Activated gamma-delta T cell (primary cell): ENCODE measurements around the gene IL23A.
"Not testable (repeated sequence)": the region's sequence is repeated elsewhere in the genome, so short reads cannot be mapped to it uniquely, and the experiment has no call there.

Experiments used
- DNase-seq: peaks from one replicate; lab custom pipeline; 2025; lab: John Stamatoyannopoulos, UW

Gene IL23A

DNA sequence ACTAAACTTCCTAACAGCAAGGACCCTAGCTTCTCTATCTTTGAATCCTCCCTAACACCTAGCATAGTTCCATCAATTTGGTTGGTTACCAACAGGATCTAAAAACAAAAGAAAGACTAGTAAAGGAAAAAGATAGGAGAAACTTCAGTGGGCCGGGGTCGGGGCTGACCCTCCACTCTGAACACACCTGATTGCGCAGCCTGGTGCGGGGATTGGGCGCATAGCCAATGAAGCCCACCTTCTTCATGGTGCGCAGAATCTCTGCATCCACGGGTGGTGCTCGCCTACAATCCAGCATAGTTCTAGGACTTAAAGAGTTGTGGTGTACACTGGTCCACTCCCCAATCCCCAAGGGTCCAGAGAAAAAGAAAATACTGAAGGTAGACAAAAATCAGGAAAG is 12.6 kb upstream of the IL23A start:
- no peak for DNase-seq

DNA sequence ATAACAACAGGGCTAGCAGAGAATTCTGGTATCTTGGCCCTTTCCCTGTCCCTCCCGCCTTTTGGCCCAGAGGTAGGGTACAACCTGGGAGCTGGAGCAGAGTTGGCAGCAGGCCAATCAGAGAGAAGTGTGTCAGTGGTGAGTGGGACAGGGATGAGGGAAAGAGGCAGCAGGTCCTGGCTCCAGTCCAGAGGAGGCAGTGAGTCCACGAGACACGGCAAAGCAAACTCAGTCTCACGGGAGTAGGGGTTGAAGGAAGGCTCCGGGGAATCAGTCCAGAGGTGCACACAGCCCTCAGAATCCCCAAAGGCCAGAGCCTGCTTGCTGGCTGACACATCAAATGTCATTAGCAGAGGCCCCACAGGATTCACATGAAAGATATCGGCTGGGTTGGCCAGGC is 12.2 kb upstream of the IL23A start:
- DNase-seq, result no peak

DNA sequence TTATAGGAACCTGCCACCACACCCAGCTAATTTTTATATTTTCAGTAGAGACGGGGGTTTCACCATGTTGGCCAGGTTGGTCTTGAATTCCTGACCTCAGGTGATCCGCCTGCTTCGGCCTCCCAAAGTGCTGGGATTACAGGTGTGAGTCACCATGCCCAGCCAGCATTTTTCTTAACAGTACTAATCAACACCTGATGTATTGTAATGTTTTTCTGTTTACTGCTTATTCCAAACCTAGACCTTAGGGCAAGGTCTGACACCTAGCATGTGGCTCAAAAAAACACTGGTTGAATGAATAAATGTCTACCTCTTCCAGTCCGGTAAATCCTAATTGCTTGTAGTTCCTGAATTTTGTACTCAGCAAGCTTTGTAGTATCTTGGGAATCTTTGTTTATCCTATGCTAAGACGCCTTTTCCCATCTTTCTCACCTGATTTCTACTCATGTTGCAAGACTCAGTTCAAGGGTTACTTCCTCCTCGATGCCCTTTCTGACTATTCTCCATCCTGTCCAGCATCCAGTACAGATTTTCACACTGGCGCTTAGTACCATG is 7.7 kb upstream of the IL23A start:
- DNase-seq, result no peak

DNA sequence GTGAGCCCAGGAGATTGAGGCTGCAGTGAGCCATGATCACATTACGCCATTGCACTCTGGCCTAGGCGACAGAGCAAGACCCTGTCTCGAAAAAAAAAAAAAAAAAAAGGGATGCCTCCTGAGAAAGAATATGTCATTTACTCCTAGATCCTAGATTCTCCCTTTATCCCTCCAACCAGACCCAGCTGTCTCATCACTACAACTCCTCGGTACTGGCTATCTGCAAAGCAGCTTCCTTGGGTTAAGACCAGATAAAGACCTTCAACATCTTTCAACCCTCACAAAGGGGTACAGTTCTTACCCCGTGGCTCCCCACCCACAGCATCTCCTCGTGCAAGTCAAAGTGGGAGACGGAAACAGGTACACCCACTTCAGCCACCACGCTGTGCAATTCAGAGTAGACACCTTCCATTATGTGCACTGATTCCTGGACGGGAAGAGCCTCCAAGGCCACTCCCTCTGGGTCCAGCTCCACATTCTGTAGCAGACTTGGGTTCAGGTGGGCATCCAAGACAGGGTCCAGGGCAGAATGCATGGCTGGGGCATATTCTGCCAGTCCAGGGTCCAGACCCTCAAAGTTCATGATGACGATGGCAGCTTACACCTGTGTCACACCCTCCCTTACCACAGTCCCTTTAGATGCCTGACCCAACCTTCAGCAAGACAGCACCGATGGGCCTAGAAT is 6.0 kb upstream of the IL23A start:
- no peak for DNase-seq

DNA sequence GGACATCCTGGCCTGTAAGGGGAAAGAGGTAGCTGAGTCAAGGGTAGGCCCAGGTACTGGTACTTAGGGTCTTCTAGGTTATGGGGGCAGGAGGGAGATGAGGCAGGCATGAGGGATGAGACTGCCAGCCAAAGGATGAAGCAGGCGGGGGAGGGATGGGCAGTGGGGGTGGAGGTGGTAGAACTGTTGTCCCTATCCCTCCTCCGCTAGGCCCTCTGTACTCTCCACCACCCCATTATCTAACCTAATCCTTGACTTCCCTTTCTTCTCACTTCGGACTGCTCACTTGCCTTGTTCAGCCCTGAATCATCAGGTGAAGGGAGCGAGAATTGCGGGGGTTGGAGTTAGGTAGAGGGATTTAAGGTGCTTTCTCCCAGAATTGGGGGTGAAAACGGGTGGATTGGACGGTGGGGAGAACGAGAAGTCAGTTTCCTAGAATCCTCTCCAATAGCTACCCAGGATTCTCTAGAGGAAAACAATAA is 5.4 kb upstream of the IL23A start:
- DNase-seq, result no peak

DNA sequence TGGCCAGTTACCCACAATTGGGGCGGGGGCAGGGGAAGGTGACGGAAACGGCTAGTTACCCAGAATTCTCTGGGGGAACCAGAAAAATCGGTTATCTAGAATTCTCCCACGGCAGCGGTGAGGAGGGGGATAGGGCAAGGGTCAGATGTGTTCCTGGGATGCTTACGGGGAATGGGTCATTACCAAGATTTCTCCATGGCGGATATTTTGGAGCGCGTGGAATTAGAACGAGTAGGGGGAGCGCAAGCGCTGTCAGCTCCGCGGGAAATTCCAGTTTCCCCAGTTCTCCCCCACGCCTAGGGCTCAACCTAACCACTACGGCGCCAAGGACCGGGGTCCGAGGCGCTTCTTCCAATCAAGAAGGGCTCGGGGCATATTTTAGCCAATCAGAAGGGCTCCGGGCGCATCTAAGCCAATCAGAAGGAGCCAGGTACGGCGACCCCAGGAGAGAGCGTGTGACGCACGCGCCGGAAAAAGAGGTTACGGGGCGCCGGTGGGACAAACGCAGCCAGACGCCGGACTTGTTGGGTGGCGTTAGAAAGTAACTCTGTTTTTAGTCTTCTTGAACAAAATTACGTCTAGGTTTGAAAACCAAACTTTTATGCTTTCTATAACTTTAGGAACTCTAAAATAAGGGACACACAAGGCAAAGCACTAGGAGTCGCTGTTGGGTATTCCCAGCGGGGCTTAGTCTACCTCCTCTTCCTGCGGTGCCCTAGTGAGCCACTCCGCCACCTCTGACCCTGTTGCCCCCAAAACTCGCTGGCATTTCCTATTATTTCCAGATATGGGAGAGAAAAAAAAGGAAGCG is 4.8 kb upstream of the IL23A start, which contains the start of gene PAN2:
Gene PAN2 (minus strand): TSS at position 322 of the 811 bp plus-strand sequence. CDS start 906 bp downstream, outside the sequence.
- peak; percentile 80 for DNase-seq

DNA sequence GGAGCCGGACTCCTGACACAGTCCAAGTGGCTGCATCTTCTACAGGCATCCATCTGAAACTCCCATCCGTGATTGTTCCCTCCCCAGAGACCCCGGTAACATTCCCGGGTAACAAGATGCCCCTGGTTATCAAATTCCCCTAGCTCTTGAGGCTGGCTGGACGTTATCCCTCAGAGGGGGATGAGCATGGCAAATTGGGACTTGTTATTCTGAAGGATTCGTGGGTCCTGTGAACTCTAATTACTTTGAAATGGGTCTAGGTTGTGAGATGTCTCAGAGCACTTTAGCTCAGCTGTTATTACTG is 4.2 kb upstream of the IL23A start:
- no peak for DNase-seq

DNA sequence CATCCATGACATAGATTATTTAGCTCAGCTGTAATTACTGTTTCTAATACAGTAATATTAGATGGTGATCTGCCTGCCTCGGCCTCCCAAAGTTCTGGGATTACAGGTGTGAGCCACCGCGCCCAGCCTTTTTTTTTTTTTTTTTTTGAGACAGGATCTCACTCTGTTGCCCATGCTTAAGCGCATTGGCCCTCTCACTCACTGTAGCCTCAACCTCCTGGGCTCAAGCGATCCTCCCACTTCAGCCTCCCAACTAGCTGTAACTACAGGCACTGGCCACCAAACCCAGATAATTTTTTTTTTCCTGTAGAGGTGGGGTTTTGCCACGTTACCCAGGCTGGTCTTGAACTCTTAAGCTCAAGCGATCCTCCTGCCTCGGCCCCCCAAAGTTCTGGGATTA is 3.2 kb upstream of the IL23A start:
- DNase-seq, result not testable (repeated sequence)

DNA sequence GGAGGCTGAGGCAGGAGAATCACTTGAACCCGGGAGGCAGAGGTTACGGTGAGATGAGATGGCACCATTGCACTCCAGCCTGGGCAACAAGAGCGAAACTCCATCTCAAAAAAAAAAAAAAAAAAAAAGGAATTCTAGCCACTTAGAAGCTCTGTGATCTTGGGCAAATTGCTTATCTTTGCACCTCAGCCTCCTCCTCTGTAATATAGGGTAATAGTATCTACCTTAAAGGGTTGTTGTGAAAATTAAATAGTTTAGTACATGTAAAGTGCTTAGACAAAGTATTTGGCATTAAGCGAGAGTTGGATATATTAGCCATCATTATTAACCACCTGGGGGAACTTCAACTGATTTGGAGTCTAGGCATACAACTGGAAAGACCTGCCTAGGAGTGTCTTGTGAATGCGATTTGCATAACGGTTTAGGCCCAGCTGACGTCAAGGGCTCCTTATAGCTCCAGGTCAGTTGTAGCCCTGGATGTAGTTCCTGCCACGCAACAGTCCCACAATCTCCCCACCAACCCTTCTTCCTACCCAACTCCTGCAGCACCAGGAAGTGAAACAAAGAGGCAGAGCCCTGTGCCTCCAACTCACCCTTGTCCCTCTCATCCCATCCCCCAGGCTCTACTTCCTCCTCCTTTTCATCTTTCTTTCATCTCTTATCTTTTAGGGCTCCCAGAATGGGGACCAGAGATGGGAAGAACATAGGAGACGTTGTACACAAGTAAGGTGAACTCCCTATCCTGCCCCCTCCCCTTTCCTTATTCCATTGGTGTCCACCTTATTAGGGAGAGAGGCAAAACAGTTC is 2.1 kb upstream of the IL23A start:
- no peak for DNase-seq

DNA sequence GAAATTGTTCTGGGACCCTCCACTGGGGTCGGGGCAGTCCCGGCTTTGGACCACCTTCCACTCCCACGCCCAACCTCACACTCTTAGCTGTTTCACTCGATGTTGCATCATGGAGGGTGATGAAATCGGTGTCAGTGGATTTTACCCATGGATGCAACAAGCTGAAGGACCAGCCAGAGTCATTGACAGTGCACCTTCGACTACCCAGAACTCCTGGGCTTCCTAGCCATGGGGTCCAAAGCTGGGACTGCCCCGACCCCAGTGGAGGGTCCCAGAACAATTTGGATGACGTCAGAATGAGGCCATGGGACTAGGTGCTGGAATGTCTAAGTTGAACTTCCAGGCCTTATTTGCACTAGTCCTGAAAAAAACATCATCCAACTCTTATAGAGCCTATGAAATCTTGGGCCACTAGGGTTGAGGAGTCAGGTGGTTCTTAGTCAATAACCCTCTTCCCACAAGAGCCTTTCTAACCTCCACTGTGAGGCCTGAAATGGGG is 882 bp upstream of the IL23A start:
- no peak for DNase-seq

DNA sequence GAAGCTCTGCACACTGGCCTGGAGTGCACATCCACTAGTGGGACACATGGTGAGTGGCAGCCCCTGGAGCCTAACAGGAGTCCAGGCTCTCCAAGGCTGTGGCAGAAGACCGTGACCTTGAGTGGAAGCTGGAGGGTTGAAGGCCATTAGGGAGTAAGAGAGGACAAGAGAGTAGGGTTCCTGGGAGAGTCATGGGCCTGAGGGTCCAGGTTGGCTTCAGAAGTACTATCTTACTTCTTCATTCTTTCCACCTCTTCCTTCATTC is 406 bp downstream of the IL23A start:
- no peak for DNase-seq

DNA sequence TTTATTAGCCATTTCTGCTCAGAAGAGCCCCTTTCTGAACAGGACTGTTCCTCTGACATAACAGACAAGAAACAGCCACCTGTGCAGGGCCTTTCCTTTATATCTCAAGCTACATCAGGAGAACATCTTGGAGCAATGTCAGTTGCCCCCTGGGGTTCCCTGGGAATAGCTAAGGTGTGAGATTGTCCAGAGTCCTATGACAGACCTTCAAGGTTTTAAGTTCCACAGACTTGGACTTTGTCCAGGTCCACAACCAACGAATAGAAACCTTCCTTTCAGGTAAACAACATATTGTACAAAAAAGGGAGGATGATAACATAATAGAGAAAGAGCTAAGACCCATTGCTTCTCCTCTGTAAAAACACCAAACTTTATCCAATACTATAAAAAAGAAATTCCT is 2.9 kb downstream of the IL23A start:
- no peak for DNase-seq

DNA sequence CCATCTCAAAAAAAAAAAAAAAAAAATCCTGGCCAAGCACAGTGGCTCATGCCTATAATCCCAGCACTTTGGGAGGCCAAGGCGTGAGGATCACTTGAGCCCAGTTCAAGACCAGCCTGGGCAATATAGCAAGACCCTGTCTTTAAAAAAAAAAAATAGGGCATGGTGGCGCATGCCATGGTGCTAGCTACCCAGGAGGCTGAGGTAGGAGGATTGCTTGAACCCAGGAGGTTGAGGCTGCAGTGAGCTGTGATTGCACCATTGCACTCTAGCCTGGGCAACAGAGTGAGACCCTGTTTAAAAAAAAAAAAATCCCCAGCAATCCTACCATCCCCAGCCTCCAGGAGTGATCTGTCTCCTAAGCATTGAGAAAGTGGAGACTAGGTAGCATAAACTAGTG is 3.6 kb downstream of the IL23A start:
- DNase-seq, result not testable (repeated sequence)

DNA sequence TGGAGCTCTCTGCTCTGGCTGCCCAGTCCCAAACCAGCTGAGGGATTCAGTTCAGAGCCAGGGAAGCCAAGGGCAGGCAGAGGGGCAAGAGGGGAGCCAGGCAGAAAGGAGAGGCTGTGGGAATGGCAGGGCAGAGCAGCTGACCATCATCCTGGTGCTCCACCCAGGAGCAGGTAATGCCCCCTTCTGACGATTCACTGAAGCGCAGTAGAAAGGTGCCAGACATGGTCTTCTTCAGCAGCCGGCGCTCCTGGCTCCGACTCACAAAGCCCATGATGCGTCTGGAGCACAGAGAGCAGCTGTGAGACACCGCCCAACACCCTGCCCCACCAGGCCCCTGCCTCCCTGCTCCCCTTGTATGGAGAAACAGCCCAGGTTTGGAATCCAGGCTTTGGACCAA is 8.0 kb downstream of the IL23A start:
- no peak for DNase-seq

DNA sequence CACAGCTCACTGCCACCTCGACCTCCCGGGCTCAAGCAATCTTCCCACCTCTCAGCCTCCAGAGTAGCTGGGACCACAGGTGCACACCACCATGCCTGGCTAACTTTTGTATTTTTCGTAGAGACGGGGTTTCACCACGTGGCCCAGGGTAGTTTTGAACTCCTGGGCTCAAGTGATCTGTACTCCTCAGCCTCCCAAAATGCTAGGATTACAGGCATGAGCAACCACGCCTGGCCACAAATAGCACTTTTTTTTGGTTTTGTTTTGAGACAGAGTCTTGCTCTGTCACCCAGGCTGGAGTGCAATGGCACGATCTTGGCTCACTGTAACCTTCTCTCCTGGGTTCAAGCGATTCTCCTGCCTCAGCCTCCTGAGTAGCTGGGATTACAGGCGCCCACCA is 8.6 kb downstream of the IL23A start:
- not testable (repeated sequence) for DNase-seq

DNA sequence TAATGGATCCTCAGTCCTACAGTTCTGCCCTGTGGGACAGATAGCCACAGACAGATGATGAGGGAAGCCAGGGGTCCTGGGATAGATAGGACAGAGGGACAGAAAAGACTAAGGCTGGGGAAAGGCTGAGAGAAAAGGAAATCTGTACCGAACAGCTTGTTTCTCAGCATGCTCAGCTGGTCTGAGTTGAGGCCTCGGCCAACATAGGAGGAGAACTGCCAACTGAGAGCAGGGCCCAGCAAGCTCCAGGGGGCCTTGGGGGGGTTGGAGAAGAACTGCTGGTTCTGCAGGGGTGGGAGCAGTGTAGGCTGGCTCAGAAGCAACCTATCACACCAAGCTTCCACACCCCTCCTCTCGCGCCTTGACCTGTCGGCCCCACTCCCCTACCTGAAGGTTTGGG is 10.1 kb downstream of the IL23A start:
- DNase-seq, result no peak

DNA sequence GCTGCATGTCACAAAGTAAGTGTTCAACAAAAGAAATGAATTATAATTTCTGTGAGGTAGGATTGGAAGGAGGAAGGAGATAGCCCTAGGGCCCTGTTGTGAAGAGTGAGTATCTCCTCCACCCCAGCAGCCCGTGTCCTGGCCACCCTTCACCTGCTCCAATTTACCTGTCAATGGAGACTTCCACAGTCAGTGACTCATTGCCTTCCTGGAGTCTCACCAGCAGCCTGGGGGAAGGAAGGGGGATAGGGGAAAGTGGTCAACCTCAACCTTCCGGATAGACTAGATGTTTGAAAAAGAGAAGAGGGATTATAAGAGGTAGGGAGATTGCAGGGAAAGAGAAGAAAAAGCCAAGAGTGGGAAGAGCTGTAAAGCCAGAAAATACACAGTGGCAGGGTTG is 12.0 kb downstream of the IL23A start:
- DNase-seq, result no peak

DNA sequence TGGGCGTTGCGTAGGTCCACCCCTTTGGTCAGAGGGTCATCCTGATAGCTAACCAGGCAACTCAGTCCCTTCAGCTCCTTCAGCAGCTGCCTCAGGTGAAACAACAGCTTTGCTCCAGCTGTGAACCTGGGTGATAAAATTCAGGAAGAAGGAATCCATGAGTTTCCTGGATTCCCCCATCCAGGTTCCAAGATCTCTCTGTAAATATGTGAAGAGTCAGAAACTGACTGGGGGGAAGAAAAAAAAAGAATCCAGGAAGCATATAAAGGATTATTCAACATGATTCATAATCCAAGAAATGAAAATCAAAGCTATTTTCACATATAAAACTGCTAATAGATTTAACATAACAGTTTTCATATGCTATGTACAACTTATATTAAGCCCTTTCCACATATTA is 12.6 kb downstream of the IL23A start:
- no peak for DNase-seq

DNA sequence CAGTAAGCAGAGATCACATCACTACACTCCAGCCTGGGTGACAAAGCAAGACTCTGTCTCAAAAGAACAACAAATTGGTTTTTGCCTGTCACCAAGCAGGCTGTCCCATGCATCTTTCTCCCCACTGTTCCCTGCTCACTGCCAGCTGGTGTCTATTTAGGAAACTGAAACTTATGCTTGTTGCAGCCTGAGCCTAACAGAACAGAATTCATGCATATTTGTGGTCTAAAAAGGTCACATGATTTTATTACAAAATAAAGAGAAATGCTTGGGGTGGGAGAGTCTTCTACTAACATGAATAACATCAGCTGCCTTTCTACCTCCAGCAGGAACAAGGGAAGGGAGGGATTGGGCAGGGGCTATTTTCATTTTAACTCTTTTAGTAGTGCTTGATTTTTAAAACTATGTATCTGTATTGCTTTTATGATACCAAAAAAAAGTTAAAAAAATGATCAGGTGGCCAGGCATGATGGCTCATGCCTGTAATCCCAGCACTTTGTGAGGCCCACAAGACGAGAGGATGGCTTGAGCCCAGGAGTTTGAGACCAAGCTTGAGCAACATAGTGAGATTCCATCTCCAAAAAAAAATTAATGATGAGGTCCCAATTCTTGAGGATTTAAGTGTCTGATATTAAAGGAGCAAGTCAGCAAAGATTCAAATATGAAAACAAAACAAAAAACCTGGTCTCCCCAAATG is 20.3 kb downstream of the IL23A start:
- no peak for DNase-seq

DNA sequence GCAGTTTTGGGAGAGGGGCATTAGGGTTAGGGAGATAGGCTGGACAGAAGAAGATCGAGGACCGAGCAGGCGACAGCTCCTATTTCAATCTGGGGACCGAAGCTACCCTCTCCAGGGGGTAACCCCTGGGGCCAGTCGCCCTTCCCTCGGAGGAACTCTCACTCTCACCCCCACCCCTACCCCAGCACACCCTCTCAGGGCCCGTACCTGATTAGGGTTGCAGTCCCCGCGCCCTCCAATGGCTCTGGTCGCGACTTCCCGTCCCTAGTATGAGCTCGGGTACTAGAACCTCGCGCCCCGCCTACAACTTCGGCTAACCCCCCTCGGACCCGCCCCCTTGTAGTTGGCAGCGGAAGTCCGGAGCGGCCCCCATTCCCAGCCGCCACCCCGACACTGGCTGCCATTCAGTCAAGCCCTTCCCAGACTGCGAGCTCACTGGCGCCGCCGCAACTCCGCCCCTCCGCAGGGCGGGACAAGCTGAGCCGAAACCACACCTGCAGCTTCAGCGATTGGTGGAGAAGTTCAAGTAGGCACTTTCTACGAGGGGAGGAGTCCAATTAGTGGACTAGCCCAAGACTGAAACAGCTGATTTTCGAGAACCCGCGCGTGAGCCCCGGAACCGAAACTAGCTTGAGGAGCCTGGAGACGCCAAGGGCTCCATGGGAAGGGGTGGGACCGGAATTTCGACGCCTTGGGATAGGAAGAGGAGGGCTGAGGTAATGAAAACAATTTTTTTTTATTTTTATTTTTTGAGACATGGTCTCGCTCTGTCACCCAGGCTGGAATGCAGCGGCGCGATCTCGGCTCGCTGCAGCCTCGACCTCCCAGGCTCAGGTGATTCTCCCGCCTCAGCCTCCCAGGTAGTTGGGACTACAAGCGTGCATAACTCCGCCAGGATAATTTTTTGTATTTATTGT is 21.4 kb downstream of the IL23A start, which contains the start of gene STAT2:
Gene STAT2 (minus strand): TSS at position 257 of the 917 bp plus-strand sequence. CDS start 3,536 bp downstream, outside the sequence.
- peak; percentile 98 for DNase-seq
